Neuronal stem cell (in vitro differentiated cells): Measurements from ENCODE around the gene SH3PXD2A.

Experiments
- DNase-seq: peaks from one replicate; pipeline ENCODE4 v3.0.0-alpha.2; 2013; ENCODE audit warnings: low spot score
- H2AFZ ChIP-seq: one replicate; pipeline ENCODE4 v1.6.1; 2013; ENCODE audit warnings: mild to moderate bottlenecking, low read length, inconsistent platforms
- H2AK5ac ChIP-seq: 2 replicates; pipeline ENCODE4 v1.6.1; 2013; ENCODE audit warnings: low read depth, mild to moderate bottlenecking, inconsistent platforms, low read length, moderate library complexity, mixed read lengths
- H2BK120ac ChIP-seq: 2 replicates; pipeline ENCODE4 v1.6.1; 2013; ENCODE audit warnings: low read depth, mild to moderate bottlenecking, inconsistent platforms, low read length, moderate library complexity, mixed read lengths
- H2BK12ac ChIP-seq: one replicate; pipeline ENCODE4 v1.6.1; 2013; ENCODE audit warnings: low read length, inconsistent platforms
- H2BK15ac ChIP-seq: 2 replicates; pipeline ENCODE4 v1.6.1; 2013; ENCODE audit warnings: mild to moderate bottlenecking, low read length, inconsistent platforms, mixed read lengths
- H2BK5ac ChIP-seq: one replicate; pipeline ENCODE4 v1.6.1; 2013; ENCODE audit warnings: inconsistent platforms, mild to moderate bottlenecking, low read length, moderate library complexity
- H3K14ac ChIP-seq: one replicate; pipeline ENCODE4 v1.6.1; 2013; ENCODE audit warnings: low read length, inconsistent platforms
- H3K18ac ChIP-seq: 2 replicates; pipeline ENCODE4 v1.6.1; 2013; ENCODE audit warnings: low read length, inconsistent platforms
- H3K23ac ChIP-seq: 2 replicates; pipeline ENCODE4 v1.6.1; 2013; ENCODE audit warnings: low read depth, mild to moderate bottlenecking, mixed read lengths, low read length, inconsistent platforms; ENCODE audit not compliant: poor library complexity
- H3K27ac ChIP-seq: replicated peaks from 3 replicates; pipeline ENCODE4 v1.5.1; 2013; ENCODE audit warnings: low read length, inconsistent platforms
- H3K27me3 ChIP-seq, 3 experiments: 2 replicates each; pipeline ENCODE4 v1.6.1; 2013; ENCODE audit warnings: low read length in 3 of 3, mild to moderate bottlenecking in 2 of 3, inconsistent platforms in 1 of 3, low read depth in 1 of 3, mixed read lengths in 1 of 3, moderate library complexity in 1 of 3; ENCODE audit not compliant: control insufficient read depth in 3 of 3, insufficient read depth in 3 of 3
- H3K36me3 ChIP-seq, 2 donors: replicated peaks in 1 of 2; 2 replicates each; pipeline ENCODE4 v1.6.1; 2013; ENCODE audit warnings: low read length in 2 of 2; ENCODE audit not compliant: control insufficient read depth in 2 of 2, insufficient read depth in 2 of 2
- H3K4ac ChIP-seq: 2 replicates; pipeline ENCODE4 v1.6.1; 2013; ENCODE audit warnings: inconsistent platforms, mild to moderate bottlenecking, low read length, moderate library complexity
- H3K4me1 ChIP-seq, 2 donors: 1 replicate in 1 of 2; 2 replicates in 1 of 2; pipeline ENCODE4 v1.6.1; 2013; ENCODE audit warnings: low read length in 2 of 2, low read depth in 1 of 2; ENCODE audit not compliant: control insufficient read depth in 2 of 2, insufficient read depth in 1 of 2
- H3K4me2 ChIP-seq: one replicate; pipeline ENCODE4 v1.6.1; 2013; ENCODE audit warnings: mild to moderate bottlenecking, low read length, inconsistent platforms; ENCODE audit not compliant: insufficient read depth, poor library complexity, severe bottlenecking
- H3K4me3 ChIP-seq, 2 donors: 2 replicates each; pipeline ENCODE4 v1.5.1; 2013; ENCODE audit warnings: low read length in 2 of 2, mild to moderate bottlenecking in 2 of 2, inconsistent platforms in 1 of 2, moderate library complexity in 1 of 2
- H3K79me1 ChIP-seq: one replicate; pipeline ENCODE4 v1.6.1; 2013; ENCODE audit warnings: low read depth, mild to moderate bottlenecking, inconsistent platforms, low read length, moderate library complexity
- H3K9ac ChIP-seq: one replicate; pipeline ENCODE4 v1.6.1; 2013; ENCODE audit warnings: mild to moderate bottlenecking, low read depth, low read length, inconsistent platforms; ENCODE audit not compliant: poor library complexity
- H3K9me3 ChIP-seq, 2 donors: replicated peaks in 1 of 2; 2 replicates each; pipeline versions ENCODE3 to v1.6.1; 2013; ENCODE audit warnings: low read length in 2 of 2, mild to moderate bottlenecking in 2 of 2, inconsistent platforms in 1 of 2, low read depth in 1 of 2, mixed read lengths in 1 of 2, moderate library complexity in 1 of 2; ENCODE audit not compliant: control insufficient read depth in 2 of 2, insufficient read depth in 1 of 2
- H4K8ac ChIP-seq: one replicate; pipeline ENCODE4 v1.6.1; 2013; ENCODE audit warnings: low read depth, mild to moderate bottlenecking, inconsistent platforms, low read length, moderate library complexity
- H4K91ac ChIP-seq: one replicate; pipeline ENCODE4 v1.6.1; 2013; ENCODE audit warnings: low read length, low read depth, mild to moderate bottlenecking, inconsistent platforms; ENCODE audit not compliant: poor library complexity
- WGBS, 2 donors: extraction: QIAGEN DNeasy Blood & Tissue Kit; methylation state at CpG; one replicate each; pipeline ENCODE4 v1.1.7; 2013; ENCODE audit warnings: missing lambda C conversion rate in 2 of 2, mixed read lengths in 1 of 2; ENCODE audit not compliant: insufficient read length in 2 of 2, insufficient replicate concordance in 1 of 2; ENCODE audit errors: extremely low coverage in 2 of 2; 5-methylcytosine and 5-hydroxymethylcytosine counted together

The SH3PXD2A gene

DNA sequence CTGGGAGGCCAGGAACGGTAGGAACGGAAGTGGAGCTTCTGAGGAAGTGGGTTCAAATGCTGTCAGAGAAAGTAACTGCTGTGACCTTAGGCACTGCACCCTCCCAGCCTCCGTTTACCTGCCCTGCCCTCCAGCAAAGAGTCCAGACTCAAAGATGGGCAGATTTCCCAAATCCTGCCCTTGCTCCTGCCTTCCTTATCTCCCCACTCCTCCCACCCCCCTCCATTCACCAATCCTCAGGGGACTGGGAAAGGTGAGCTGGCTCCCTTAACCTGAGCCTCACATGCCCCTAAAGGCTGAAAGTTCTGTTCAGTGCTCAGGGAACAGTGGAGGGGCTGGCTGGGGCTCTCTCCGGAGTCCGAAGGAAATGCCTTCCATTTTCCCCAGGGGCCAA, 161.6 kb downstream of the SH3PXD2A start:
- WGBS, 2 donors = no CpG with 5 or more reads among the region's 5 CpGs
- H3K27me3 ChIP-seq = peaks cover 4 to 21% (median 6%) of the 10 kb centered on the region in 3 experiments

DNA sequence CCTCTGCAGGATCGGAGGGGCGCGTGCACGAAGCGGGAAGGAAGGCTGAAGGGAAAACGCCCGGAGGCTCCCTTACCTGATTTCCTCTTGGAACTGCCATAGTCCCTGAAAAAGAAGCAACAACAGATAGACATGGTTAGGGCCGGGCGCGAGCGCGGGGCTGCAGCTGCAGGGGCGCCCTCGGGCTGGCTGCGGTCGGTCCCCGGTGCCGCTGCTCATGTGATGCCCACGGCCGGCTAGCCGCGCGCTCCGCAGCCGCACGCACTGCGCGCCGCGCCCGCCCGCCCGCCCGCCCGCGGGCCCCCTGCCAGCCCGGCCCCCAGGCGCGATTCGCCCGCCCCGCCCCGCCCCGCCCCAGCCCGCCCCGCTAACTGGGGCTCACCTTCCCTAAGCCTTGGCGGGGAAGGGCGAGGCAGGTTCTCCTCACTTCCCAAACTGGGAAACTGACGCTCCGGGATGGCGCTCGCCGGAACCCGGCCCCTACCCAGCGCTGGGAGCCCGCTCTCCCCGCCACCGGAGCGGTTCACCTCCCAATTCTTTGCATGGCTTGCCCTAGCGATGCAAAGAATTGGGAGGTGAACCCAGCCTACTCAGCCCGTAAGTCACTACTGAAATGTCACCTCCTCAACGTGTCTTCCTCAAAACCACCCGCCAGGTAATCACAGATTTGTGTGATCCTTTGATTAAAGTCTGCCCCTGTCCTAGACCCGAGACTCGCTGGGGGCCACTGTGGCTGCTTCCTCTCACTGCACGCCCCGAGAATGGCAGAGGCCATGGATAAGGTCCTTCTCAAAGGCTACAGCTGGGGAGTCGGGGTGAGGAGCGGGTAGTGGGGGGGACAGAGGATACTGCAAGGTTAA, 162.2 kb downstream of the SH3PXD2A start:
- Histone ChIP-seq H4K8ac (no peak overlapping the region), H2BK12ac (no peak overlapping the region), H3K14ac (no peak overlapping the region), H4K91ac (no peak overlapping the region), H3K18ac (peak overlapping the region; percentile 64), H3K27me3 (peaks cover 4 to 21% (median 6%) of the 10 kb centered on the region in 3 experiments), H2BK15ac (peak overlapping the region; percentile 69), H3K4ac (no peak overlapping the region), H3K23ac (peak overlapping the region; percentile 76), H3K9ac (peak overlapping the region; percentile 91), H2BK5ac (no peak overlapping the region), H3K36me3 (no peaks in the 10 kb centered on the region), H2AFZ (no peak overlapping the region), H2BK120ac (no peak overlapping the region), H3K79me1 (no peaks in the 10 kb centered on the region), H3K4me3 (peak overlapping the region in 1 of 2 donors; percentile 79), H3K4me2 (peak overlapping the region; percentile 99), H2AK5ac (peak overlapping the region; percentile 81), H3K9me3 (peaks cover 0 to 2% of the 10 kb centered on the region in 2 donors), H3K27ac (no peak overlapping the region), H3K4me1 (peaks cover 13 to 23% of the 10 kb centered on the region in 2 donors)
- no CpG with 5 or more reads among the region's 69 CpGs for WGBS, 2 donors
- no peak for DNase-seq

More for the DNA sequence above, 161.6 kb downstream of the SH3PXD2A start:
- H3K36me3 ChIP-seq = no peaks in the 10 kb centered on the region
- H2BK120ac ChIP-seq = no peak overlapping the region
- no peak overlapping the region for H3K14ac ChIP-seq
- no peak overlapping the region for H2BK5ac ChIP-seq
- peak overlapping the region; percentile 76 for H3K23ac ChIP-seq
- H3K4ac ChIP-seq = no peak overlapping the region
- peak overlapping the region; percentile 8 for H2BK15ac ChIP-seq
- H3K18ac ChIP-seq = peak overlapping the region; percentile 64
- no peak overlapping the region for H4K8ac ChIP-seq
- no peak overlapping the region for H2AFZ ChIP-seq
- H3K9ac ChIP-seq = peak overlapping the region; percentile 73
- peaks cover 0 to 2% of the 10 kb centered on the region in 2 donors for H3K9me3 ChIP-seq
- no peak overlapping the region for H3K4me2 ChIP-seq
- no peak for DNase-seq
- H2AK5ac ChIP-seq = peak overlapping the region; percentile 81
- H3K4me1 ChIP-seq = peaks cover 11 to 19% of the 10 kb centered on the region in 2 donors
- no peaks in the 10 kb centered on the region for H3K79me1 ChIP-seq
- no peak overlapping the region for H4K91ac ChIP-seq
- H2BK12ac ChIP-seq = no peak overlapping the region
- no peak overlapping the region for H3K4me3 ChIP-seq
- no peak overlapping the region for H3K27ac ChIP-seq

DNA sequence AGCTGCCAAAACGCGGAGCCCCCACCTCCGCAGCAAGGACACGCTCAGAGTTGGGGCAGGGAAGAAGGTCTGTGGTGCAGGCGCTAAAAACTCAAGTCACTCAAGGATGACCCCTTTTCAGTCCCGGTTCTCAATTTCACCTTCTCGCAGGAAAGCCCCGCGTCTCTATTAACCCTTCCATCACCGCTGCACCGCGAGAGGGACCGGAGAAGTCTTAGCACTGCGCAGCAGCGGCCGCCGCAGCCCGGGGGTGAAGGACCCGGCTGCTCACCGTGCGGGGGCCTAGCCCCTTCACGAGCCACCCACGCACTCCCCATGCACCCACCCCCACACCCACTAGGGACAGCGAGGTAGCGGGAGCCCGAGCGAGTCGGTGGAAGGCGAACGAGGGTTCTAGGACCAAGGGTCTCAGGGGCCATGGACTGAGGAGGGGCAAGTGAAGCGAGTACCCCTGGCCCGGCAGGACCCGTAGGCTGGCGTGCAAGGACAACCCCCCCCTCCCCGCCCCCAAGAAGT, 162.9 kb downstream of the SH3PXD2A start:
- Histone ChIP-seq H3K4ac (no peak overlapping the region), H3K9ac (peak overlapping the region; percentile 91), H3K4me2 (peak overlapping the region; percentile 99), H3K14ac (peak overlapping the region; percentile 95), H2BK120ac (no peak overlapping the region), H3K4me3 (peak overlapping the region in 1 of 2 donors; percentile 79), H3K79me1 (no peaks in the 10 kb centered on the region), H4K91ac (no peak overlapping the region), H3K23ac (peak overlapping the region; percentile 6), H2BK15ac (peak overlapping the region; percentile 69), H2BK5ac (no peak overlapping the region), H2BK12ac (peak overlapping the region; percentile 76), H3K4me1 (peaks cover 13 to 23% of the 10 kb centered on the region in 2 donors), H3K18ac (peak overlapping the region; percentile 96), H2AFZ (no peak overlapping the region), H3K27ac (no peak overlapping the region), H2AK5ac (peak overlapping the region; percentile 30), H3K27me3 (peaks cover 4 to 21% (median 6%) of the 10 kb centered on the region in 3 experiments), H4K8ac (no peak overlapping the region), H3K36me3 (no peaks in the 10 kb centered on the region), H3K9me3 (peaks cover 0 to 2% of the 10 kb centered on the region in 2 donors)
- no CpG with 5 or more reads among the region's 35 CpGs for WGBS, 2 donors
- no peak for DNase-seq
